Hepatocyte (in vitro differentiated cells): ENCODE data around the gene CCDC148.

Experiments used
- EZH2 ChIP-seq: fragments of 200-600 bp; sonication (generic); IDR thresholded peaks from 2 replicates; pipeline ENCODE4 v1.6.1; 2016; ENCODE audit warnings: antibody characterized with exemption, mild to moderate bottlenecking, borderline replicate concordance
- TF ChIP-seq, protein P1 (sequence below): fragments of 200-600 bp; sonication (generic); IDR thresholded peaks from 2 replicates; pipeline ENCODE4 v1.5.1; 2016; ENCODE audit warnings: antibody characterized with exemption, mild to moderate bottlenecking; ENCODE audit not compliant: poor library complexity

DNA sequence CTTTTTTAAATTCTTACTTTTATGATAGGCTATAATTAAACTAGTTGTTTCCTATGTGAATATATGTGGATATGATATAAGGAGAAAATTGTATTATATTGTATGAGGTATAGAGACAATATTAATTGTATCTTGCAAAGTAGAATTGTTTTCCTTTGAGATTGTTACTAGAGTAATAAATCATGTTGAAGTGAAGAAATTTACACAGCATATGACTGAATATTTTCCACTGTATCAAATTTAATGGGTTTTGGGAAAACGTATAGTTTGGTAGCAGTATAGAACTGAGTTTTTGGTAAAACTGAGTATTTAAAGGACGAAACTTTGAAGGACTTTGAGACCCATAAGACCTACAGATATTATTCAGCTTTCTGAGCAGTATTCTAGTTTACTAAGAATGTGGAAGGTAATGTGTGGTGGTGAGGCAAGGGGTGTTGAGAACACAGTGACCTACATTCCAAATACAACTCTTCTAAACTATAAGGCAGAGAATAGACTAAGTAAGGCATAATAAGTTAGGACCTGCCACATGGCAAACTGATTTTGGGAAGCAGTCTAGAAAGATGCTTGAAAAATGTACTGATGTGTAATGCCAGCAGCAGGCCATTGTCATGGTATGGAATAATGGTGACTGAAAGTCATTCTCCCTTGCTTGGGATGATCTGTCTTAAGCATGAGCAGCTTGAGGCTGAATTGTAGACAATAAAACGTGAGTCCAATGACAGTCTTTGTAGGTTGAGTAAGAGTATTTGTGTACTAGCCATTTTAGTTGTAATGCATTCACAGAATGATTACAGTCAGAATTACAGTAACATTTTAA, 29.8 kb upstream of the CCDC148 start:
- TF ChIP-seq, protein P1, sequence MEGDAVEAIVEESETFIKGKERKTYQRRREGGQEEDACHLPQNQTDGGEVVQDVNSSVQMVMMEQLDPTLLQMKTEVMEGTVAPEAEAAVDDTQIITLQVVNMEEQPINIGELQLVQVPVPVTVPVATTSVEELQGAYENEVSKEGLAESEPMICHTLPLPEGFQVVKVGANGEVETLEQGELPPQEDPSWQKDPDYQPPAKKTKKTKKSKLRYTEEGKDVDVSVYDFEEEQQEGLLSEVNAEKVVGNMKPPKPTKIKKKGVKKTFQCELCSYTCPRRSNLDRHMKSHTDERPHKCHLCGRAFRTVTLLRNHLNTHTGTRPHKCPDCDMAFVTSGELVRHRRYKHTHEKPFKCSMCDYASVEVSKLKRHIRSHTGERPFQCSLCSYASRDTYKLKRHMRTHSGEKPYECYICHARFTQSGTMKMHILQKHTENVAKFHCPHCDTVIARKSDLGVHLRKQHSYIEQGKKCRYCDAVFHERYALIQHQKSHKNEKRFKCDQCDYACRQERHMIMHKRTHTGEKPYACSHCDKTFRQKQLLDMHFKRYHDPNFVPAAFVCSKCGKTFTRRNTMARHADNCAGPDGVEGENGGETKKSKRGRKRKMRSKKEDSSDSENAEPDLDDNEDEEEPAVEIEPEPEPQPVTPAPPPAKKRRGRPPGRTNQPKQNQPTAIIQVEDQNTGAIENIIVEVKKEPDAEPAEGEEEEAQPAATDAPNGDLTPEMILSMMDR, result no peak
- no peak for TF ChIP-seq EZH2
